ENCODE measurements around the gene USO1. TPM values are rescaled to one million over a fixed set of nuclear protein-coding genes. Genes with fewer than 3 reads are reported as not detected.

Gene USO1
- total and polyA plus RNA-seq, 2 of the 8 experiments (the other 6 are each of a cell fraction or from before 2014, with no cell fraction given), result 57.3 to 198 TPM

GRCh38 chr4:75710246-75710645 is 14.1 kb upstream of the USO1 start:
- H2BK15ac ChIP-seq (ENCODE audit: low read length), result no peak overlapping the region
- TF ChIP-seq TBP (IDR thresholded peaks at IDR 0.05; ENCODE audit: low read depth, low read length) (no peak), ATF3 (IDR thresholded peaks at IDR 0.05; ENCODE audit: insufficient read depth, low read depth, low read length) (no peak), NANOG (IDR thresholded peaks at IDR 0.05; ENCODE audit: insufficient read depth, low read depth, low read length, poor library complexity, severe bottlenecking) (no peak), SRF (IDR thresholded peaks at IDR 0.05; ENCODE audit: low read depth, low read length) (no peak), BACH1 (IDR thresholded peaks at IDR 0.05; ENCODE audit: low read length) (no peak)
- no peak overlapping the region for H3K4me3 ChIP-seq (ENCODE audit: extremely low read depth in 1 of 4, insufficient read depth in 2 of 4, low read depth in 3 of 4, low read length in 4 of 4)
- no peak overlapping the region for H3K27ac ChIP-seq (ENCODE audit: low read depth, low read length)
- H3K79me2 ChIP-seq (ENCODE audit: control insufficient read depth in 1 of 2, insufficient read depth in 2 of 2, low read length in 2 of 2), result peaks cover 8 to 76% of the 10 kb centered on the region in 2 experiments
- ChIA-PET POLR2A (ENCODE audit: partially characterized antibody) (interaction anchor here (0.8 to 6.8 kb wide), 10 partner anchors 9 to 56 kb away, joined by 3 to 67 read pairs (median 4); partner anchors contain the start of gene USO1), CTCF (ENCODE audit: partially characterized antibody) (interaction anchor here (0.6 to 8.2 kb wide), 11 partner anchors 12 to 1668 kb away, joined by 3 to 78 read pairs (median 4); partner anchors contain the start of gene USO1)
- H3K56ac ChIP-seq (replicated peaks; ENCODE audit: insufficient read length, low read depth, low read length), result no peak overlapping the region
- H2BK12ac ChIP-seq (ENCODE audit: low read depth, low read length), result no peak overlapping the region
- H3K27me3 ChIP-seq (replicated peaks in 1 of 4; ENCODE audit: control insufficient read depth in 3 of 4, extremely low read depth in 1 of 4, insufficient read depth in 3 of 4, low read length in 3 of 4), result no peaks in the 10 kb centered on the region
- no peak overlapping the region for H2BK20ac ChIP-seq (ENCODE audit: low read length)
- no peak overlapping the region for H2AK5ac ChIP-seq (ENCODE audit: low read depth, low read length)
- peaks cover 0 to 2% of the 10 kb centered on the region in 2 experiments for H4K20me1 ChIP-seq (replicated peaks in 1 of 2; ENCODE audit: control insufficient read depth in 1 of 2, insufficient read depth in 2 of 2, low read length in 2 of 2)
- H4K8ac ChIP-seq (ENCODE audit: extremely low read depth, insufficient read depth, low read length), result no peak overlapping the region
- H3K4ac ChIP-seq (replicated peaks; ENCODE audit: insufficient read length, low read depth, low read length), result no peak overlapping the region
- no peak overlapping the region for H4K5ac ChIP-seq (ENCODE audit: insufficient read length, low read depth, low read length)
- no peak overlapping the region for H2BK120ac ChIP-seq (replicated peaks; ENCODE audit: low read depth, low read length)
- FAIRE-seq (no peak), DNase-seq (ENCODE audit: low read depth in 1 of 2, low spot score in 2 of 2) (no peak)
- no peak overlapping the region for H3K4me2 ChIP-seq (ENCODE audit: insufficient read depth in 1 of 2, low read depth in 2 of 2, low read length in 2 of 2)
- H3K4me1 ChIP-seq (replicated peaks in 1 of 4; ENCODE audit: control insufficient read depth in 3 of 4, insufficient read depth in 4 of 4, low read length in 3 of 4), result peaks cover 4 to 12% (median 8%) of the 10 kb centered on the region in 4 experiments; a peak in 5 of 7 replicates
- peaks cover 9% of the 10 kb centered on the region; the same call in 1 of the 2 replicates for H3K79me1 ChIP-seq (ENCODE audit: low read depth, low read length)
- no peak overlapping the region for H3K18ac ChIP-seq (ENCODE audit: extremely low read depth, low read length)
- H3K9ac ChIP-seq (replicated peaks in 1 of 4; ENCODE audit: extremely low read depth in 1 of 4, low read depth in 3 of 4, low read length in 3 of 4), result no peak overlapping the region
- H3K23me2 ChIP-seq (ENCODE audit: low read depth, low read length), result no peaks in the 10 kb centered on the region
- H2AFZ ChIP-seq (ENCODE audit: low read length), result no peak overlapping the region
- no peak overlapping the region for H2BK5ac ChIP-seq (ENCODE audit: low read depth, low read length)
- H3K36me3 ChIP-seq (ENCODE audit: control insufficient read depth in 2 of 4, insufficient read depth in 4 of 4, low read length in 3 of 4), result peaks cover 0 to 22% (median 1%) of the 10 kb centered on the region in 4 experiments; a peak in 2 of 8 replicates
- no peaks in the 10 kb centered on the region for H3K9me3 ChIP-seq (ENCODE audit: insufficient read depth in 2 of 2, low read depth in 1 of 2, low read length in 1 of 2)
- H3K23ac ChIP-seq (ENCODE audit: insufficient read length), result no peak overlapping the region
- WGBS, 2 experiments (ENCODE audit: extremely low coverage in 1 of 2, insufficient coverage in 1 of 2, insufficient read length in 1 of 2, insufficient replicate concordance in 2 of 2, low coverage in 1 of 2, low lambda C conversion rate in 2 of 2, missing lambda C conversion rate in 1 of 2), result 87% methylated on average over 4 of the region's 4 CpGs; no CpG with 5 or more reads in 1 of the 2 experiments
- no peak overlapping the region for H4K91ac ChIP-seq (replicated peaks; ENCODE audit: insufficient read length, low read length)
- no peak overlapping the region for H3K14ac ChIP-seq (ENCODE audit: insufficient read length)
